GM18508 (cell line): Measurements from ENCODE around the gene RNF208.
"Not testable (repeated sequence)": the region's sequence is repeated elsewhere in the genome, so short reads cannot be mapped to it uniquely, and the experiment has no call there.

ENCODE experiments used
- ATAC-seq: cut with Tn5 transposase; IDR thresholded peaks from one replicate; pipeline ENCODE4 v1.9.1; 2021; ENCODE audit warnings: moderate number of reproducible peaks; ENCODE audit not compliant: insufficient read depth, unreplicated experiment

The RNF208 gene, protein sequence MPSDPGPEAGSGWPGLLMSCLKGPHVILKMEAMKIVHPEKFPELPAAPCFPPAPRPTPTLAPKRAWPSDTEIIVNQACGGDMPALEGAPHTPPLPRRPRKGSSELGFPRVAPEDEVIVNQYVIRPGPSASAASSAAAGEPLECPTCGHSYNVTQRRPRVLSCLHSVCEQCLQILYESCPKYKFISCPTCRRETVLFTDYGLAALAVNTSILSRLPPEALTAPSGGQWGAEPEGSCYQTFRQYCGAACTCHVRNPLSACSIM

DNA sequence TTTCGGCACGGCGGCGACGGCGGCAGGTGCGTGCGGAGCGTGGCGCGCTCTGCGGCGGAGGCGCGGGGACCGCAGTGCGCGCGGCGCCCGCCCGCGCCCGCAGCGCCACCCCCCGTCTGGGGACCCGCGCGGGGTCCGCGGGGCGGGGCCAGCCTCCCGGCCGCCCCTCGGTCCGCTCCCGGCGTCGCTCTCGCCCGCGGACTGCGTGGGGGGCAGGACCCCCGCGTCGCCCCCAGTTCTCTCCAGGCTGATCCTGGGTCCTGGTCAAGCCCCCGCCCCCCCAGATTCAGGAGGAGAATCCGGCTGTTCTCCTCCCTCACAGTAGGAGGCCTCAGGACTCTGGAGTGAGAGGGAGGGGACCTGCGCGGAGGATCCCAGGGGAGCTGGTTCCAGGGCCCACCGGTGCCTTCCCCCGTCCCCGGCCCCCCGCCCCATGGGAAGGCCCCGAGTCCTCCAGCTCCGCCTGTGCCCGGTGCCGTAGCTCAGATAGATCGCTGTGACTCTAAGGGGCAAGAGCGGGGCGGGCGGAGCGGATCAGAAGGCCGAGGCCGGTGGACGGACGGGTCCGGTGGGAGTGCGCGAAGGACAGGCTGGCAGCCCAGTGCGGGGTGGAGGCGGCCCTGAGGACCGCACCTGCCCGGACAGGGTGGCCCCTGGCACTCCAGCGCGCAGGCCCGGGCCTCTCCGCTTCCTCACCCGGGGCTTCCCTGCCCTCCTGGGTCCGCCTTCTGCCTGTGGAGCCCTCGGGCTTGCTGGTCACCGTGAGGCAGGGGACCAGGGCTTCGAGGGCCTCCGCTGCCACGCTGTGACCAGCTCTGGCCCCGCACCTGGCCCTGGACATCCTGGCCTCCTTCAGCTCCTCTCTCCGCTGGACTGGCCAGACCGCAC, at the start of gene RNF208:
Gene RNF208, minus strand, starts transcription at position 51 of the 888 bp plus-strand sequence. CDS start 1,028 bp downstream, outside the sequence.
- no peak for ATAC-seq

GRCh38 chr9:137271696-137272076, 49.6 kb upstream of the RNF208 start:
- no peak for ATAC-seq

DNA sequence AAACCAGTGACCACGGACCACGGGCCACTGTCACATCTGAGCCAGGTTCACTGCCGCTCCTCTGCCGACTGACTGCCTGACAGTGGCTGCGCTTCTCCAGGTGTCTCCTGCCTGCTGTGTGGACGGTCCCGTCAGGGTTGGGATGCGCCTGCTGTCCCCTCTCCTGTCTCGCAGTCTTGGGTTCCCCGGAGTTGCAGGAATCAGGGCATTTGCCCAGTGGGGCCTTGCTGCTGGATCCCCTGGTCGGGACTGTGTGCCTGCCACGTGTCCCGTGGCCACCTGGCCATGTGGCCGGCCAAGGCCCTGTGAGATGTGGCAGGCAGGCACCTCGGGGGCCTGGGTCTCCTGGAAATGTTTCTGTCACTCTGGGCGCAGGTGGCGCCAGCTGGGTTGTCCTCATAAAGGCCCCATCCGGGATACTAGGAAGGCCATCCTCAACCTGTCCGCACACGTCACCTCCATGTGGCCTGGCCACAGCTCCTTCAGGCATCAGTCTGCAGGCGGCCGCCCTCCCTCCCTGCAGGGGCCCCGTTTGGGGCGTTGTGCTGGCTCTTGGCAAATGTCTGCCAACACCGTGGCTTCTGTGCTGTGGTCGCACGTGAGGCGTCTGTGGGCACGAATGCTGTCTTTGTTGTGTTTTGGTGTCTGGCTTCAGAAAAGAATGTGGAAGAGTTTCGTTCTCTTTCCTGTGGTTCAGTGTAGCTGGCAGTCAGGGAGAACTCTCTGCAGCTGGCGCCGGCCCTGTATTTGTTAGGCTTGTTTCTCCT, 49.1 kb upstream of the RNF208 start:
- no peak for ATAC-seq

- ATAC-seq, result no peak
Measured at GRCh38 chr9:137269231-137269772, 47.3 kb upstream of the RNF208 start.

DNA sequence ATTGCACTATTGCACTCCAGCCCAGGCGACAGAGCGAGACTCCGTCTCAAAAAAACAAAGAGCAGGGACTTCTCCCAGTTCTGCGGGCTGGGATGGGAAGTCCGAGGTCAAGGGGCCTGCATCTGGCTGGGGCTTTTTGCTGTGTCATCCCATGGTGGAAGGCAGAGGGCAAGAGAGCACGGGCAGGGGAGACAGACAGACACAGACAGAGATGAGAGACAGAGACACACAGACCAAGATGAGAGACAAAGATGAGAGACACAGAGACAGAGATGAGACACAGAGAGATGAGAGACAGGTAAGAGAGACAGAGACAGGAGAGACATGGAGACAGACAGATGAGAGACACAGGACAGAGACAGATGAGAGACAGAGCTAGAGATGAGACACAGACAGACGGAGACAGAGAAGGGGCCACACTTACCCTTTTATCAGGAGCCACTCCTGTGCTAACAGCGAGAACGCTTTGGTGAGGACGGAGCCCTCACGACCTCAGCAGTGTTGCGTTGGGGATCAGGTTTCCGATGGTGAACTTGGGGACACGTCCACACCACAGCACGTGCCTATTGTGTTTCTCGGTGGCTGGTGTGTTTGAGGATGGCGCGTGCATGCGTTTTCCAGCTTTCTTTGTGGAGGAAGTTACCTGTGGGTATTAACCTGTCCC, 46.6 kb upstream of the RNF208 start:
- no peak for ATAC-seq

DNA sequence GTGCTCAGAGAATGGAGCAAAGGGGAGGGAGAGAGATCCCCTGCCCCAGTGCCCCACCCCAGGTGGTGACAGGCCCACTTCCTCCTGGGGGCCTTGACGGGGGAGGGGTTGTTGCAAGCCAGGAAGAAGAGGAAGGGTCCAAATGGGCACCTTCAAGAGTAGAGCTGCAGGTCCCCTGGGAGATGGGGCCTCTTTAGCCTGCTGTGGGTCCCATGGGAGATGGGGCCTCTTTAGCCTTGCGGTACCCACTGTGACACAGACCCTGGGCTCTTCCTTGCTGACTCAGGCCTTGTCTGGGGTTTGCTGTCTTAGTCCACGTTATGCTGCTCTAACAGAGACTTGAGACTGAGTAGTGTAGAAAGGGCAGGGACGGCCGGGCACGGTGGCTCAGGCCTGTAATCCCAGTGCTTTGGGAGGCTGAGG, 45.9 kb upstream of the RNF208 start:
- ATAC-seq, result no peak

DNA sequence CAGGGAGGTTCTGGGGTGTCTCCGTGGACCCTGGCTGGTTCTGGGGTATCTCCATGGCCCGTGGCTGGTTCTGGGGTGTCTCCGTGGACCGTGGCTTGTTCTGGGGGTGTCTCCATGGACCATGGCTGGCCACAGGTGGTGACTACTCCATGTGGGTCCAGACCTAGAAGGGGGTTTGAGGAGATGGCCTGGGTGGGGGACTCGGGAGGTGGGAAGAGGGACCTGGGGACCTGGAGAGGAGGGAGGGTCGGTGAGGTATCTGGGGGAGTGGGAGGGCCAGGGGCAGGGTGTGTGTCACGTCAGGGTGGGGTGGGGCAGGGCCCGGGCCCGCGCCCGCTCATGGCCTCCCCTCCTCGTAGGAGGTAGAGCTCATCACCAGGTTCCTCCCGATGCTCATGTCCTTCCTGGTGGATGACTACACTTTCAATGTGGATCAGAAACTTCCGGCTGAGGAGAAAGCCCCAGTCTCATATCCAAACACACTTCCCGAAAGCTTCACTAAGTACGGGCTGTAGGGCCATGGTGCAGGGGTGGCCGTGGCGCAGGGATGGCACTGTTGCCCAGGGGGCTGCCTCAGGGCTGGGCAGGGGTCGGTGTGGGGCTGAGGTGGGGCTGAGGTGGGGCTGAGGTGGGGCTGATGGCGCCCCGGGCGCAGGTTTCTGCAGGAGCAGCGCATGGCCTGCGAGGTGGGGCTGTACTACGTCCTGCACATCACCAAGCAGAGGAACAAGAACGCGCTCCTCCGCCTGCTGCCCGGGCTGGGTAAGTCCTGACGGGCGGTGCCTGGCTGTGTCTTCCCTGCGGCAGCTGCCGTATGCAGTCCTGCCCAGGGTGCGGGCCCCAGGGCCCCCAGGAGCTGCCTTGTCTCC, 44.8 kb upstream of the RNF208 start:
- ATAC-seq, result no peak

GRCh38 chr9:137266162-137266527, 44.1 kb upstream of the RNF208 start:
- no peak for ATAC-seq

DNA sequence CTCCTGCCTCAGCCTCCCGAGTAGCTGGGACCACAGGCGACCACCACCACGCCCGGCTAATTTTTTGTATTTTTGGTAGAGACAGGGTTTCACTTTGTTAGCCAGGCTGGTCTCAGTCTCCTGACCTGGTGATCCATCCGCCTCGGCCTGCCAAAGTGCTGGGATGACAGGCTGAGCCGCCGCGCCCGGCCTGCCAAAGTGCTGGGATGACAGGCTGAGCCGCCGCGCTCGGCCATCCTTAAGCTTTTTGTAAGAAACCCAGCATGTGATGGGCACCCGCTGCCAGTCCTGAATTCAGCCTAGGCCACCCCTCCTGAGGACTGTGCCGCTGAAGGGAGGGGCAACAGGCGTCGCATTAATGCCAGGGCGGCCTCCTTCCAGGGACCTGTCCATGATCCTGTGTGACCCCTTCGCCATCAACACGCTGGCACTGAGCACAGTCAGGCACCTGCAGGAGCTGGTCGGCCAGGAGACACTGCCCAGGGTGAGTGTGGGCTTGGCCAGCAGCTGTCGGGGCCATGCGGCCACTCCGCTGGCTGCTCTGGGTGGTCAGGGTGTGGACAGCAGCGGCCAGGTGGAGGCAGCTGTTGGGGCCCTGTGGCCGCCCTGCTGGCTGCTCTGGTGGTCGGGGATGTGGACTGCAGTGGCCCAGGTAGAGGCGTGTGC, 43.6 kb upstream of the RNF208 start:
- ATAC-seq, result no peak

DNA sequence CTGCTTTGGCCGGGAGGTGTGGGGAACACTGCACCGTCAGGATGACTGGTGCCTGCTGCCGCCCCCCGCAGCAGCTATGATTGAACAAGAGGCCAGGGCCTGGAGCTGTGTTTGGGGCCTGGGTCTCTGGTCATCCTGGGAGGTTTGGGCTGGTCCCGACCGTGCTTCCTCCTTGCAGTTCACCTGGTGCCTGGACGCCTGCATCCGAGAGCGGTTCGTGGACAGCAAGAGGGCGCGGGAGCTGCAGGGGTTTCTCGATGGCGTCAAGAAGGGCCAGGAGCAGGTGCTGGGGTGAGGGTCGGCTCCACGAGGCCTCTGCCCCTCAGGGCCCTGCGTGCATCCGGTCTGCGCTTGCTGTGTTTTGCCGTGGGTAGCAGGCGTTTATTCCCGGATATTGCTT, 42.0 kb upstream of the RNF208 start:
- ATAC-seq, result no peak

- no peak for ATAC-seq
Measured at GRCh38 chr9:137263506-137263905, 41.5 kb upstream of the RNF208 start.

- no peak for ATAC-seq
Measured at GRCh38 chr9:137262909-137263285, 40.9 kb upstream of the RNF208 start.

DNA sequence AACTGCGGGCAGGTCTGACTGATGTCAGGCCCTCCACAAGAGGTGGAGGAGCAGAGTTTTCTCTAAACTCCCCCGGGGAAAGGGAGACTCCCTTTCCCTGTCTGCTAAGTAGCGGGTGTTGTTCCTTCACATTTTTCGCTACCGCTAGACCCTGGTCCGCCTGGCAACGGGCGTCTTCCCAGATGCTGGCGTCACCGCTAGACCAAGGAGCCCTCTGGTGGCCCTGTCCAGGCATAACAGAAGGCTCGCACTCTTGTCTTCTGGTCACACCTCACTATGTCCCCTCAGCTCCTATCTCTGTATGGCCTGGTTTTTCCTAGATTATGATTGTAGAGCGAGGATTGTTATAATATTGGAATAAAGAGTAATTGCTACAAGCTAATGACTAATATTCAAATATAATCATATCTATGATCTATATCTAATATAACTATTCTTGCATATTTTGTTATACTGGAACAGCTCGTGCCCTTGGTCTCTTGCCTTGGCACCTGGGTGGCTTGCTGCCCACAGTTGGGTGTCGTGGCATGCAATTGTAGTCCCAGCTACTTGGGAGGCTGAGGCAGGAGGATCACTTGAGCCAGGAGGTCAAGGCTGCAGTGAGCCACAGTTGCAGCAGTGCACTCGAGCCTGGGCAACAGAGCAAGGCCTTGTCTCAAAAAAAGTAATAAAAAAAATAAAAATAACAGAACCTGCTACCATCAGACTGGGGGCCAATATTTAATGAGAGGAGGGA, 40.3 kb upstream of the RNF208 start:
- ATAC-seq, result not testable (repeated sequence)

DNA sequence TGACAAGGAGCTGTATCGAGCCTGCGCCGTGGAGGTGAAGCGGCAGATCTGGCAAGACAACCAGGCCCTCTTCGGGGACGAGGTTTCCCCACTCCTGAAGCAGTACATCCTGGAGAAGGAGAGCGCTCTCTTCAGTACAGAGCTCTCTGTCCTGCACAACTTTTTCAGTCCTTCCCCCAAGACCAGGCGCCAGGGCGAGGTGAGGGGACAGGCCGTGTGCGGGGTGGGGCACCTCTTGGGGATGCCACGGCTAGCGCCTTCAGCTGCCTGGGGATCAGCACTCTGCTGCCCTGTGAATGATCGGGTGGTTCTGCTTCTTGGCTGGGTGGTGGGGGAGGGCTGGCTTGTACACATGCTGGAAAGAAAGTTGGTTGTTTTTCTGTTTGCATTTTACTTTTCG, 34.8 kb upstream of the RNF208 start:
- ATAC-seq, result no peak

GRCh38 chr9:137256362-137256761, 34.3 kb upstream of the RNF208 start:
- ATAC-seq, result no peak

GRCh38 chr9:137255448-137256114, 33.5 kb upstream of the RNF208 start:
- no peak for ATAC-seq

DNA sequence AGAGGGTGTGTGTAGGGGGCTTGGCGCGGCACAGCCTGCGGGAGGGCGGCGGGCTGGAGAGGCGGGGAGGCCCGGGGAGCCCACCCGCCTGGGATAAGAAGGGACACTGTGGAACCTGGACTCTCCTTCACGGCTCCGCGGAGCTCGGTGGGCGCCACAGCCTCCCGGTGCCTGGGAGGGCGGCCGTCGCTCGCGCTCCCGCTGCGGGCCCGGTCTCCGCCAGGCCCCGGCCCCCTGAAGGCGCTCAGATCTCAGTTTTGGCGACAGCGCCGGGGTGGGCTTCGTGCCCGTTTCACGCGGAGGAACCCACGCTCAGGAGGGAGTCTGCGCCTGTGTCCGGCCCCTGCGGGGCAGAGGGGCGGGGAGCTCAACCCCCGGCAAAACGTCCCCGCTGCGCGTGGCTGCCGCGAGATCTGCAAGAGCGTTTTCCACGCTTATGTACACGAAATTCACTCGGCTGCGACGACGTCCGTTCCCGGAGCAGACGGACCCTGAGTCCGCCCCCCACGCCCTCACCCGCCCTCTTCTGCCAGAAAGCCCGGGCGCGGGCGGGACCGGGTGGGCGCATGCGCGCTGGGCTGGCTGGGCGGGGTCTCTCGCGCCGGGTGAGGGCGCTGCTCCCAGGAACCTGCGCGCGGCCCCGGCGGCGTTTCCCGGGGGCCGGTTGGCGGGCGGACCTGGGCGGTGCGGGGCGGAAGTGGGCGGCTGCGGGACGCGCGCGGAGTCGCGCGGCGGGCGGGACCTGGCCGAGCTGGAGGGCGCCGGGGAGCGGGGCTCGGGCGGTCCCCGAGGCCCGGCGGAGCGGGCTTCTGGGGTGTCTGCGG, 32.8 kb upstream of the RNF208 start, which contains the start of gene NELFB:
Gene NELFB, plus strand, starts transcription at position 704 of the 824 bp plus-strand sequence.
- ATAC-seq, result no peak
